Non-pigmented ciliary epithelial cell (primary cell): Measurements from ENCODE around the gene IMPDH2.

Experiments
- DNase-seq: peaks from one replicate; pipeline ENCODE4 v3.0.0-alpha.2; 2010; ENCODE audit warnings: low read depth

IMPDH2 gene

DNA sequence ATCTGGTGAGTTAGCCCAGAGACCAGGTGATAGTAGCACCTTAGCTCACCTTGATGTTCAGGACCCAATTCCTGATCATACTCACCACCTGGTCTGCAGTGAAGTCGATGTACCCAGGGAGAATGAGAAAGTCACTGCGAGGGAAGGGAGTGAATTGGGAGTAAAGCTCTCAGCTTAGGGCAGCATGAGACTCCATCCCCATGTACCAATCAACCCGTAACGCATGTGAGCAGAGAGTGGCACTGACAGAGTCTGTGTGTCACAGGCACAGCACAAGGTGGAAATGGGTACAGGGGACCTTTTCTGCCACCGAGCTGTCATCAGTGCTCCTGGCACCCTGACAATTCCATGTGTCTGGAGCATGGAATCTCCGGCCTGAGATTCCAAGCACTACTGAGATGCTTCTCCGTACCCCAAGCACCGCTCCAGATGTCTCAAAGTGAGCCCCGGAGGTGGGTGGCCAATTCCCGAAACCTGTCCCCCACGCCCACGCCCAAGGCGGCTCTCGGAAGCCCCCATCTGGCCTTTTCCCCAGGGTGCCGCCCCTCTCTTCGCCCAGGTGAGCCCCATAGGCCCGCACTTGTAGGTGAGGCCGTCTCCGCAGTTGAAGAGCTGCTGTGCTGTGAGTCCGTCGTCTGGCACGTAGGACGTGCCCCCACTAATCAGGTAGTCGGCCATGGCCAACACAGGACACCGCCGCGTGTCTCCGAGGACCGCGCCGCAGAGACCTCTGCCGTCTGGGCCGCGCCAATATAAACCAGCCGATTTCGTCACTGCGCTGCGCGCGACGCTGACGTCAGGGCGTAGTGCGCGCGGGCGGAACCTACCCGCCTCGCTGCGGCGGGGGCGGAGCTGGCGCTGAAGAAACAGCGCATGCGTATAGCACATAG lies at the start of gene IMPDH2:
IMPDH2 (minus strand) TSS at position 726 of the 890 bp plus-strand sequence; CDS start at position 678, 48 bp downstream.
- DNase-seq: peak; percentile 53

DNA sequence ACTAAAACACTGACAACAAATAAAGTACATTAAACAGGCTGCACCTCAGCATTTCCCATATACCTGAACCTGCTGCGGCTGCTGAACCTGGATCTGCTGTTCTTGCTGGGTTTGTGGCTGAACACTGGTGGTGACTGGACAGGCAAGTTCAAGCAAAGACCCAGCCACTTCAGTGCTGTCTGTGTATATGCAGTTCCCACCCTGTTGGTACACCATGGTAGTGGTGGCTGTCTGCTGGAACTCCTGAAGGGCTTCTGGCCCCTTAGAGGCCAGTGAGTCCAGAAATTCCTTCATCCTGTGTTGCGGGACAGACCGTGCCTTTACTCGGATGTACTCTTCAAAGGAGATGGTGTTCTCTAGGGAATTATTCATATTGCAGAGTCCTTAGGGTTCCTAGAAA lies 47.4 kb upstream of the IMPDH2 start:
- DNase-seq: no peak

- DNase-seq: no peak
Observed at GRCh38 chr3:49076116-49076515, 46.9 kb upstream of the IMPDH2 start.

DNA sequence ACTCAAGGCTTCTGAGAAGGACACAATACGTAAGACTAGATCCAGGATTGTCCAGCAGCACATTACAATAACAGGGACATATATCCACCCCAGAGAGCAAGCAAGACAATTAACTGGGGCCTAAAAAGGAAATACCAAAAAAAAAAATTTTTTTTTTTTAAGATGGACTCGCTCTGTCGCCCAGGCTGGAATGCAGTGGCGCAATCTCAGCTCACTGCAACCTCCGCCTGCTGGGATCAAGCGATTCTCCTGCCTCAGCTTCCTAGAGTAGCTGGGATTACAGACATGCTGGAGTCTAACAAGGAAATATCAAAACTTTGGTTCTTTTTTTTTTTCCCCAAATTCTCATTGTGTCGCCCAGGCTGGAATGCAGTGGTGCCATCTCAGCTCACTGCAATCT lies 28.8 kb upstream of the IMPDH2 start:
- DNase-seq: no peak

GRCh38 chr3:49057268-49057667 lies 28.1 kb upstream of the IMPDH2 start:
- no peak for DNase-seq

- no peak for DNase-seq
Observed at GRCh38 chr3:49054344-49054862, 25.2 kb upstream of the IMPDH2 start.

- no peak for DNase-seq
Observed at GRCh38 chr3:49053543-49053942, 24.3 kb upstream of the IMPDH2 start.

GRCh38 chr3:49035281-49035680 lies 6.1 kb upstream of the IMPDH2 start:
- DNase-seq: no peak

- no peak for DNase-seq
Observed at GRCh38 chr3:49034650-49035049, 5.5 kb upstream of the IMPDH2 start.

DNA sequence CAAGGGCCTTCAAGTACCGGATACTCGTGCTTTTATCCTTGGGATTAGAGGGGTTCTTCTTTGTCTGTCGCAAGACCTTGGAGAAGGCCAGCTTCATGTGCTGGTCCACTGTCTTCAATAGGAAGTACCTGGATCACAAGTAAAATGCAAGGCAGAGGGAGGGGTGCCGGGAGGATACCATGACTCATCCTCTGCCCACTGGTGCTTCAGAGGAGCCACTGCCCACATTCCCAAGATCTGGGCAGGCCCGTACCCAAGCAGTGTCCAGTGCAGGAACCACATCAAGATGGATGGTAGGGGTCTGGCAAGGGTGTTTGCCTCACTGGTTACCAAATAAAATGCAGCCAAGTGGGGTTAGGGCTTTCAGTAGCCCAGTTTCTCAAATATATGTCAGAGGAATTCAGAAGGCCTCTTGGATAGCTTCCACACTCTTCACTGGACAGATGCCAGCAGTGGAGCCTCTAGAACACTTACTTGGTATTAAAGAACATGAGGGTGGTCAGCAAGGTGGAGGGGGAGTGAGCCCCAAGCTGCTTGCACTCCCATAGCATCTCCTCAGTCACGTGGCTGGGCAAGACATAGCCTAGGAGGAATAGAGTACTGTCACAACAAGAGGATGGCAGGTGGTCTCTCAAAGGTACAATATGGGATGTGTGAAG lies 3.6 kb upstream of the IMPDH2 start:
- no peak for DNase-seq

- DNase-seq: no peak
Observed at GRCh38 chr3:49030321-49030720, 1.1 kb upstream of the IMPDH2 start.

DNA sequence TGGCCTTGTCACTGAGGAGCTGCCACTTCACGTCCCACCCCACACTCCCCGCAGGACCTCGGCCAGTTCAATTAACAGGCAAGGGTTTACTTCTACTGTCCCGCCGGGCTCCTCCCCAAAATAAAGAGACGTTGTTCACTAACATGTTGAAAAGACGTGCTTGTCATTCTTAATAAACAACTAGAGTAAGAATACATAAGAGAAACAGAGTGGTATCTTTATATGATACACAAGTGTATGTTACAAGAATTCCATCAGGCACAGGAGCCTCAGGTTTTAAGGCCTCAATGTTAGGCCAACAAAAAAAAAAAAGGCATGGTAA lies 326 bp upstream of the IMPDH2 start:
- no peak for DNase-seq

- DNase-seq: no peak
Observed at GRCh38 chr3:49028298-49028672, 913 bp downstream of the IMPDH2 start.

GRCh38 chr3:49027634-49028033 lies 1.6 kb downstream of the IMPDH2 start:
- no peak for DNase-seq

- DNase-seq: no peak
Observed at GRCh38 chr3:49026536-49026935, 2.7 kb downstream of the IMPDH2 start.

DNA sequence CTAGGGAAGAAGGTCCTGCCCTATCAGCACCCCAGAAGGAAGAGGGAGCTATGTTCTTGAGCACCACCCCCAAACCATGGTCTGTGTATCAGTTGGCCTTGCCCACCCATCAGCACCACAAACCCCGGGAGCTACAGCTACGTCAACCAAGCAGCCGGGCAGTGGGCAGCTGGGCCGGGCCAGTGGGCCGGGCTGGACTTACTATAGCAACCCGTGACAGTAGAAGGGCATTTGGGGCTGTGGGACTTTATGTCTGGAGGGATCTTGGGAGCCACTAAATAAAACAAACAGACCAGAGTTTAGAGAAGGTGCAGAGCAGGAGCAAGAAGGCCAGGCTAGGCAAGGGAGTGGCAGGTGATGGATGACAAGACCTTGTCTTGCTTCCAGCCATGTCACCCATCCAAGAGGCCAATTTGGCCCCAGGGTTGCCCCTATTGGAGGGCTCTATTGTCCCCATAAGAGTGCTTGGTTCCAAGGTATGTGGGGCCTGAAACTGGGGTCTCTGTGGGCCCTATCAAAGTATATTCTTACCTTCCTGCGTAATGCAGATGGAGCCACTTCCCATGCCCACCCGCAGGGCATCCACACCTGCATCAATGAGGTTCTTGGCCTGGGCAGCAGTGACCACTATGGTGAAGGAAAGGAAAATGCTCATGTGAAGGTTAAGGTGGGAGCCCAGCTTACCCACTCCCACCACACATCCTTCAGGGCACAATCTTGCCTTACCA lies 3.2 kb downstream of the IMPDH2 start:
- no peak for DNase-seq

DNA sequence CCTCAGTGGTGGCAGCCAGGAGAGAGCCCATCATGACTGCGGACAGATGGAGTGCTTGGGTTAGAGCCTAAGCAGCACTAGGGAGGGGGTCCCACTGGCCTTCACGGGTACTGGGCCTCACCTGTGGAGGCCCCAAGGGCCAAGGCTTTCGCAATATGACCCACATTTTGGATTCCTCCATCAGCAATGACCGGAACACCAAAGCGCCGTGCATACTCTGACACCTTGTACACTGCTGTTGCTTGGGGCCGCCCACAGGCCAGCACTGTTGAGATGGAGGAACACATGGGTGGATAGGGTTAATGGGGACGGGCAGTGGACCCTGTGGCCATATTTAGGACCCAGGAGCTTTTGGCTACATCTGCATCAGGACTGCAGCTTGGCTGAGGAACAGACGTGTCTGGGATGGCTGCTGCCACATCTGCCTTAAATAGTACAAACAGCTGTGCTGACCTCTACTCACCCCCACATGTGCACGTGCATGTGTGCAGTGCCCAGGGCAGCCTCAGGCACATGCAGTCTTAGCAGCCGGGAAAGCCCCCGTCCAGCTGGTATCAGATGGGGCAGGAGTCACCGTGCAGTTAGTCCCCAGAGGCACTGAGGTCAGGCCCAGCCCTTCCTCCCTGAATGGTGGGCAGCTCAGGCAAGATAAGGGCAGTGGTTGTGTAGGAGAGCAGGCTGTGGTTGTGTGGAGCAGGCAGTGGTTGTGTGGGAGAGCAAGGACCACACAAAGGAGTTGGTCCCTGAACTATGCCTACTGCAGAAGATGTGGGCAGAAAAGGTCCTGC lies 4.0 kb downstream of the IMPDH2 start:
- DNase-seq: no peak

DNA sequence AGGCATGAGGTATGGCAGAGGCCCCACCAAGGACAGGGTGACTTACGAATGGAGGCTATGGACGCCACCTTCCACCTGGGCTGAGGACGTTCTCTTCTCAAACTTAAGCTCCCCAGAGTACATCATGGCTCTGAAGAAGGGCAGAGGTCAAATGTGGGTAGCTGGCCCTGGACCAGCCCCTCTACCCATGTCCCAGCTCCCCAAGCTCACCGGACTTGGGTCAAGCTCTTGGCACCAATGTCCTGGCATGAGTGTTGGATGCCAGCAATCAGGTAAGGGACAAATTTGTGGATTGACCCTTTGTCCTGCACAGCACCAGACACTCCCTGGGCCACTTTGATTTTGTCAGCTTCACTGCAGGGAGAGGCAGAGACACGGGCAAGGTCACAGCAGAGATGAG lies 4.7 kb downstream of the IMPDH2 start:
- no peak for DNase-seq

DNA sequence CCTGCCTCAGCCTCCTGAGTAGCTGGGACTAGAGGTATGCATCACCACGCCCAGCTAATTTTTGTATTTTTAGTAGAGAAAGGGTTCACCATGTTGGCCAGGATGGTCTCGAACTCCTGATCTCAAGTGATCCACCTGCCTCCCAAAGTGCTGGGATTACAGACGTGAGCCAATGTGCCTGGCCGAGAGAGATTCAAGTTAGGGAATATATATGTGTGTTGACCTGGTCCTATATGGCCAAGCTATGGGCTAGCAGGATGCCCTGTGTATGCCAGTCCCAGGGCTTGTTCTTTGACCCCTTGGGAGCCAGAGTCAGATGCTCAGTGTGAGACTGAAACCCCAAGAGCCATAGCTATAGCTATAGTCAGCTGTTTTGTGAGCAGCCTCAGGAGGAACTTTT lies 5.4 kb downstream of the IMPDH2 start:
- no peak for DNase-seq

DNA sequence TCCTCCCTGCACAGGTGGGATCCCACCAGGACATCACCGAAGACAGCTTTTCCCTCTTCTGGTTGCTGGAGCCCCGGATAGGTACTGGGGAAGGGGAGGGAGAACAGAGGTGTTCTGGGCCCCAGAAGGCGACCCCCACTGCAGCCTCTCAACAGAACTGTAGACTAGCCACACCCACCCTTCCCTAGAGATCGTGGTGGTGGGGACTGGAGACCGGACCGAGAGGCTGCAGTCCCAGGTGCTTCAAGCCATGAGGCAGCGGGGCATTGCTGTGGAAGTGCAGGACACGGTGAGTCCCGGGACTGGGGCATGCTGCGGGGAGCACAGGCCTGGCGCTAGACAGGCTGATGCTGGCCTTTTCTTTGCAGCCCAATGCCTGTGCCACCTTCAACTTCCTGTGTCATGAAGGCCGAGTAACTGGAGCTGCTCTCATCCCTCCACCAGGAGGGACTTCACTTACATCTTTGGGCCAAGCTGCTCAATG lies 6.5 kb downstream of the IMPDH2 start:
- no peak for DNase-seq

- peak; percentile 71 for DNase-seq
Observed at GRCh38 chr3:49021813-49022687, 7.1 kb downstream of the IMPDH2 start, which contains the start of gene NDUFAF3. TSS of gene NDUFAF3 (plus strand) at chr3:49022121. CDS start at chr3:49022145, 24 bp downstream.
